ENCODE data around the gene HAPLN1. TPM values are rescaled to one million over a fixed set of nuclear protein-coding genes. Genes with fewer than 3 reads are reported as not detected.

Gene HAPLN1
- total and polyA plus RNA-seq, 8 donors, result 0.02 TPM; not detected in 7

- no peak for ATAC-seq
- Histone ChIP-seq H3K36me3 (no peaks in the 10 kb centered on the region), H3K9me3 (no peaks in the 10 kb centered on the region), H3K4me1 (no peaks in the 10 kb centered on the region), H3K27me3 (no peaks in the 10 kb centered on the region), H3K4me3 (no peak overlapping the region), H3K27ac (no peak overlapping the region)
- no peak for FAIRE-seq
- WGBS, 2 donors, result 0 to 40% methylated on average over 1 of the region's 1 CpG
- intact Hi-C loops (cut with DNase I), result no loop called here
- no peak for DNase-seq
- no peak for TF ChIP-seq CTCF (IDR thresholded peaks at IDR 0.05)
Observed at GRCh38 chr5:83751201-83751600, 30.5 kb upstream of the HAPLN1 start.

GRCh38 chr5:83750749-83751148 lies 30.1 kb upstream of the HAPLN1 start:
- WGBS, 2 donors, result 49 to 67% methylated on average over 1 of the region's 1 CpG
- Histone ChIP-seq H3K4me1 (no peaks in the 10 kb centered on the region), H3K27me3 (no peaks in the 10 kb centered on the region), H3K36me3 (no peaks in the 10 kb centered on the region), H3K9me3 (no peaks in the 10 kb centered on the region), H3K27ac (no peak overlapping the region), H3K4me3 (no peak overlapping the region)
- FAIRE-seq, result no peak
- ATAC-seq, result no peak
- no peak for DNase-seq
- intact Hi-C loops (cut with DNase I), result no loop called here
- TF ChIP-seq CTCF (IDR thresholded peaks at IDR 0.05), result no peak

- H3K9me3 ChIP-seq, result no peaks in the 10 kb centered on the region
- H3K36me3 ChIP-seq, result no peaks in the 10 kb centered on the region
- intact Hi-C loops (cut with DNase I), result no loop called here
- no peak overlapping the region for H3K4me3 ChIP-seq
- no peak overlapping the region for H3K27ac ChIP-seq
- ATAC-seq, result no peak
- FAIRE-seq, result no peak
- no peak for DNase-seq
- H3K27me3 ChIP-seq, result no peaks in the 10 kb centered on the region
- WGBS, 2 donors, result 70 to 78% methylated on average over 2 of the region's 2 CpGs
- TF ChIP-seq CTCF (IDR thresholded peaks at IDR 0.05), result no peak
- H3K4me1 ChIP-seq, result no peaks in the 10 kb centered on the region
Observed at GRCh38 chr5:83745816-83746215, 25.2 kb upstream of the HAPLN1 start.

- no peak for TF ChIP-seq CTCF (IDR thresholded peaks at IDR 0.05)
- Histone ChIP-seq H3K4me3 (no peak overlapping the region), H3K27me3 (no peaks in the 10 kb centered on the region), H3K36me3 (no peaks in the 10 kb centered on the region), H3K9me3 (no peaks in the 10 kb centered on the region), H3K4me1 (no peaks in the 10 kb centered on the region), H3K27ac (no peak overlapping the region)
- ATAC-seq (no peak), DNase-seq (no peak), FAIRE-seq (no peak)
- intact Hi-C loops (cut with DNase I), result no loop called here
- WGBS, 2 donors, result 56 to 66% methylated on average over 1 of the region's 1 CpG
Observed at GRCh38 chr5:83744821-83745220, 24.2 kb upstream of the HAPLN1 start.

GRCh38 chr5:83742089-83742488 lies 21.4 kb upstream of the HAPLN1 start:
- no peaks in the 10 kb centered on the region for H3K9me3 ChIP-seq
- TF ChIP-seq CTCF (IDR thresholded peaks at IDR 0.05), result no peak
- ATAC-seq (no peak), DNase-seq (no peak), FAIRE-seq (no peak)
- no peaks in the 10 kb centered on the region for H3K36me3 ChIP-seq
- H3K4me1 ChIP-seq, result no peaks in the 10 kb centered on the region
- no peaks in the 10 kb centered on the region for H3K27me3 ChIP-seq
- no peak overlapping the region for H3K4me3 ChIP-seq
- WGBS, 2 donors, result 57 to 59% methylated on average over 4 of the region's 4 CpGs
- intact Hi-C loops (cut with DNase I), result no loop called here
- no peak overlapping the region for H3K27ac ChIP-seq

Data from pancreas (tissue), 10 donors.